C4-2B (cell line): Measurements from ENCODE around the gene TAGLN2.

Experiments used
- ZFX ChIP-seq: fragments of 450-650 bp; IDR thresholded peaks from 2 replicates; pipeline ENCODE4 v1.6.1; 2017
- TF ChIP-seq, protein P1 (sequence below): fragments of 450-650 bp; conservative IDR thresholded peaks from 2 replicates; pipeline ENCODE4 v1.5.1; 2017; ENCODE audit warnings: mild to moderate bottlenecking

DNA sequence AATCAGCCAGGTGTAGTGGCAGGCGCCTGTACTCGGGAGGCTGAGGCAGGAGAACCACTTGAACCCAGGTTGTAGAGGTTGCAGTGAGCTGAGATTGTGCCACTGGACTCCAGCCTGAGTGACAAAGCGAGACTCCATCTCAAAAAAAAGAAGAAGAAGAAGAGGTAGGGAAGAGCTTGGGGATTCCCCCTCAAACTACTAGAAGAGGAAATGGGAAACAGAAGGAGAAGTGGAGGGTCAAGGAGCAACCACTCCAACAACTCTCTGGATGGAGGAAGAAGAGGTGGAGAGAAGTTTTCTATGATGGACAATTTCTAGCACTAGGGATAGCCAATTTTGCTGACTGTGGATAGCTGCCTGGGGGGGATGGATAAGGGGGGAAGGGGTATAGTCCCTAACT, 43.6 kb upstream of the TAGLN2 start:
- TF ChIP-seq, protein P1, sequence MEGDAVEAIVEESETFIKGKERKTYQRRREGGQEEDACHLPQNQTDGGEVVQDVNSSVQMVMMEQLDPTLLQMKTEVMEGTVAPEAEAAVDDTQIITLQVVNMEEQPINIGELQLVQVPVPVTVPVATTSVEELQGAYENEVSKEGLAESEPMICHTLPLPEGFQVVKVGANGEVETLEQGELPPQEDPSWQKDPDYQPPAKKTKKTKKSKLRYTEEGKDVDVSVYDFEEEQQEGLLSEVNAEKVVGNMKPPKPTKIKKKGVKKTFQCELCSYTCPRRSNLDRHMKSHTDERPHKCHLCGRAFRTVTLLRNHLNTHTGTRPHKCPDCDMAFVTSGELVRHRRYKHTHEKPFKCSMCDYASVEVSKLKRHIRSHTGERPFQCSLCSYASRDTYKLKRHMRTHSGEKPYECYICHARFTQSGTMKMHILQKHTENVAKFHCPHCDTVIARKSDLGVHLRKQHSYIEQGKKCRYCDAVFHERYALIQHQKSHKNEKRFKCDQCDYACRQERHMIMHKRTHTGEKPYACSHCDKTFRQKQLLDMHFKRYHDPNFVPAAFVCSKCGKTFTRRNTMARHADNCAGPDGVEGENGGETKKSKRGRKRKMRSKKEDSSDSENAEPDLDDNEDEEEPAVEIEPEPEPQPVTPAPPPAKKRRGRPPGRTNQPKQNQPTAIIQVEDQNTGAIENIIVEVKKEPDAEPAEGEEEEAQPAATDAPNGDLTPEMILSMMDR, result no peak
- no peak for TF ChIP-seq ZFX
